Dermis microvascular lymphatic vessel endothelial cell (primary cell): ENCODE data around the gene SNAI1. TPM values are rescaled to one million over a fixed set of nuclear protein-coding genes. Genes with fewer than 3 reads are reported as not detected.

Experiments used
- DNase-seq, 2 donors: peaks; one replicate each; pipeline versions ENCODE4 v3.0.0 to v3.0.0-alpha.2; 2010; ENCODE audit warnings: low read depth in 2 of 2
- total RNA-seq: library from RNA; depleted of rRNA; stranded (reverse); fragments of >200 nt; gene quantifications from 2 replicates; pipeline ENCODE4 v1.2.1, GENCODE V29; 2014

The SNAI1 gene
- total RNA-seq, 1 donor from 2014 or later: 1.0 TPM

GRCh38 chr20:50012282-50013263 is 29.8 kb downstream of the SNAI1 start:
- no peak for DNase-seq

GRCh38 chr20:50013976-50014375 is 31.2 kb downstream of the SNAI1 start:
- DNase-seq: peak; percentile 60 to 61

GRCh38 chr20:50014570-50015562 is 32.1 kb downstream of the SNAI1 start:
- DNase-seq: no peak

GRCh38 chr20:50015636-50015992 is 32.8 kb downstream of the SNAI1 start:
- DNase-seq: no peak

- DNase-seq: no peak
These were observed 33.4 kb downstream of the SNAI1 start for GRCh38 chr20:50015993-50016770.

GRCh38 chr20:50017160-50017559 is 34.4 kb downstream of the SNAI1 start:
- DNase-seq: no peak

GRCh38 chr20:50017576-50018248 is 34.9 kb downstream of the SNAI1 start:
- no peak for DNase-seq

GRCh38 chr20:50019466-50020256 is 36.9 kb downstream of the SNAI1 start:
- DNase-seq: peak in 1 of 2 donors; percentile 49

- peak in 1 of 2 donors; percentile 78 for DNase-seq
These were observed 37.5 kb downstream of the SNAI1 start for GRCh38 chr20:50020288-50020687.

GRCh38 chr20:50022676-50023075 is 39.9 kb downstream of the SNAI1 start:
- no peak for DNase-seq

GRCh38 chr20:50023116-50023805 is 40.5 kb downstream of the SNAI1 start:
- DNase-seq: no peak

GRCh38 chr20:50026746-50027575 is 44.2 kb downstream of the SNAI1 start:
- DNase-seq: no peak

- DNase-seq: peak; percentile 87 to 98
These were observed 44.9 kb downstream of the SNAI1 start for GRCh38 chr20:50027611-50028105.

- DNase-seq: no peak
These were observed 46.4 kb downstream of the SNAI1 start for GRCh38 chr20:50029083-50029696.

GRCh38 chr20:50029697-50030461 is 47.1 kb downstream of the SNAI1 start:
- peak; percentile 83 to 97 for DNase-seq

- no peak for DNase-seq
These were observed 50.3 kb downstream of the SNAI1 start for GRCh38 chr20:50032955-50033666.
